GM19455 (cell line): ENCODE data around the gene RFK.
A peak's percentile ranks its signal among the peaks of the same experiment; 100 is the strongest.
"Not testable (repeated sequence)": the region's sequence is repeated elsewhere in the genome, so short reads cannot be mapped to it uniquely, and the experiment has no call there.

Experiments used
- ATAC-seq: cut with Tn5 transposase; IDR thresholded peaks from one replicate; pipeline ENCODE4 v1.9.1; 2021; ENCODE audit not compliant: unreplicated experiment

RFK gene

GRCh38 chr9:76394195-76394959 lies at the start of gene RFK:
RFK (minus strand) TSS chr9:76394426; CDS start chr9:76394171, 255 bp downstream.
- peak; percentile 74 for ATAC-seq

GRCh38 chr9:76443887-76444286 lies 49.7 kb upstream of the RFK start:
- no peak for ATAC-seq

GRCh38 chr9:76441551-76442322 lies 47.5 kb upstream of the RFK start:
- peak; percentile 65 for ATAC-seq

- ATAC-seq = peak; percentile 60
These were observed 44.8 kb upstream of the RFK start for GRCh38 chr9:76438841-76439588.

DNA sequence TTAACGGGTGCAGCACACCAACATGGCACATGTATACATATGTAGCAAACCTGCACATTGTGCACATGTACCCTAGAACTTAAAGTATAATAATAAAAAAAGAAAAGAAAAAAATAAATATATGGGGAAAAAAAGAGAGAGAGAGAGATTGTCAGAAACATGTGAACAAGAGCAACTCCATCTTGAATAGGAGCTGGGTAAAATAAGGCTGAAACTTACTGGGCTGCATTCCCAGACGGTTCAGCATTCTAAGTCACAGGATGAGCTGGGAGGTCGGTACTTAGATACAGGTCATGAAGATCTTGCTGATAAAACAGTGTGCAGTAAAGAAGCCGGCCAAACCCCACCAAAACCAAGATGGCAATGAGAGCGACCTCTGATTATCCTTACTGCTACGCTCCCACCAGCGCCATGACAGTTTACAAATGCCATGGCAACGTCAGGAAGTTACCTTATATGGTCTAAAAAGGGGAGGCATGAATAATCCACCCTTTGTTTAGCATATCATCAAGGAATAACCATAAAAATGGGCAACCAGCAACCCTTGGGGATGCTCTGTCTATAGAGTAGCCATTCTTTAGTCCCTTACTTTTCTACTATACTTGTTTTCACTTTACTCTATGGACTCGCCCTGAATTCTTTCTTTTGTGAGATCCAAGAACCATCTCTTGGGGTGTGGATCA lies 42.9 kb upstream of the RFK start:
- ATAC-seq = not testable (repeated sequence)

DNA sequence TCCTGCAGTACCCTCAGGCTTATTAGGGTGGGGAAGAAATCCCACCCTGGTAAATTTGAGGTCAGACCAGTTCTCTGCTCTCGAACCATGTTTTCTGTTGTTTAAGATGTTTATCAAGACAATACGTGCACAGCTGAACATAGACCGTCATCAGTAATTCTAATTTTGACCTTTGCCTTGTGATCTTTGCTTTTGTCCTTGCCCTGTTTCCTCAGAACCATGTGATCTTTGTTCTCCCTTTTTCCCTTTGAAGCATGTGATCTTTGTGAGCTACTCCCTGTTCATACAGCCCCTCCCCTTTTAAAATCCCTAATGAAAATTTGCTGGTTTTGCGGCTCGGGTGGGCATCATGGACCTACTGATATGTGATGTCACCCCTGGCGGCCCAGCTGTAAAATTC lies 40.7 kb upstream of the RFK start:
- not testable (repeated sequence) for ATAC-seq

DNA sequence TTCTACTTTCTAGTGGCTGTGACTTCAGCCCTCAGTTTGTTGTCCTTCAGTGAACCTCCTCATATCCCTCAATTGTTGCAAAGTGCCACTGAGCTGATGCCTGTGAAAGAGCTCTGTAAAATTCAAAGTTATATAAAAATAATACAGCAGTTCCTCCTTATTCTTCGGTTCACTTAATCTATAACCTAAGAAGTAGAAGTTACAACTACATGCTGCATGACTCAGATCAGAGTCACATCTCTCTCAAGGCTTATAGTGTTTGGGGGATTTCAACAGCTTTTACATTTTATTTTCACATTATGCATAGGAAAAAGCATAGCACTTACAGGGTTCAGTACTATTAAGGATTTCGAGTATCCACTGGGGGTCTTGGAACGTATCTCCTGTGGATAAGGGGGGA lies 39.6 kb upstream of the RFK start:
- no peak for ATAC-seq

- ATAC-seq = no peak
These were observed 39.2 kb upstream of the RFK start for GRCh38 chr9:76433406-76433805.

GRCh38 chr9:76431601-76432000 lies 37.4 kb upstream of the RFK start:
- ATAC-seq = no peak

GRCh38 chr9:76426807-76427419 lies 32.7 kb upstream of the RFK start:
- ATAC-seq = no peak

DNA sequence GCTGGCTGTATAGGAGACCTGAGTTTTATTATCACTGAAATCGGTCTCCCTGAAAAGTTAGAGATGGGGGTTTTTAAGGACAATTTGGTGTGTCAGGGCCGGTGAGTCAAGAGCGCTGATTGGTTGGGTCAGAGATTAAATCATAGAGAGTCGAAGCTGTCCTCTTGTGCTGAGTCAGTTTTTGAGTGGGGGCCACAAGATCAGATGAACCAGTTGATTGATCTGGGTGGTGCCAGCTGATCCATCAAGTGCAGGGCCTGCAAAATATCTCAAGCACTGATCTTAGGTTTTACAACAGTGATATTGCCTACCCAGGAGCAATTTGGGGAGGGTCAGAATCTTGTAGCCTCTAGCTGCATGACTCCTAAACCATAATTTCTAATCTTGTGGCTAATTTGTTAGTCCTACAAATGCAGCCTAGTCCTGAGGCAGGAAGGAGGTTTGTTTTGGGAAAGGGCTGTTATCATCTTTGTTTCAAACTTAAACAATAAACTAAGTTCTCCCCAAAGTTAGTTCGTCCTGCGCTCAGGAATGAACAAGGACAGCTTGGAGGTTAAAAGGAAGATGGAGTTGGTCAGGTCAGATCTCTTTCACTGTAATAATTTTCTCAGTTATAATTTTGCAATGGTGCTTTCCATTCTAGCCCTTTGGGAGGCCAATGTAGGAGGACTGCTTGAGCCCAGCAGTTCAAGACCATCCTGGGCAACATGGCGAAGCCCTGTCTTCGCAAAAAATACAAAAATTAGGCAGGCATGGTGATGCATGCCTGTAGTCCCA lies 31.6 kb upstream of the RFK start:
- ATAC-seq = no peak

DNA sequence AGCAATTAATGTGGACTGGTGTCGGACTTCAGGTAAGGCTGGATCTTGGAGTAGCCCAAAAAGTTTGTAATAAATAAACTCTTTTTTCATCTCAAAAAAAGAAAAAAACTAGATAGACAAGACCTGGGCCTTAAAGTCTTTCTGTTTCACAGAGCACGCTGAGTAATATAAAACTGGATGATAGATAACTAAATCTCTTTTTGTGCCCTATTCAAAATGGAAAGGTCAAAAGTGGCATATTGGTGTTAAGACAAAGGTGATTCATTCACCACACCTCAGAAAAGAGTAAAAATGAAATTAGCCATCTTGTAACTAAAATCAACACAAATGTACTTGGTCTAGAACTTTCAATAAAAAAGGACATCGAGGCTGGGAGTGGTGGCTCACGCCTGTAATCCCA lies 30.3 kb upstream of the RFK start:
- no peak for ATAC-seq

DNA sequence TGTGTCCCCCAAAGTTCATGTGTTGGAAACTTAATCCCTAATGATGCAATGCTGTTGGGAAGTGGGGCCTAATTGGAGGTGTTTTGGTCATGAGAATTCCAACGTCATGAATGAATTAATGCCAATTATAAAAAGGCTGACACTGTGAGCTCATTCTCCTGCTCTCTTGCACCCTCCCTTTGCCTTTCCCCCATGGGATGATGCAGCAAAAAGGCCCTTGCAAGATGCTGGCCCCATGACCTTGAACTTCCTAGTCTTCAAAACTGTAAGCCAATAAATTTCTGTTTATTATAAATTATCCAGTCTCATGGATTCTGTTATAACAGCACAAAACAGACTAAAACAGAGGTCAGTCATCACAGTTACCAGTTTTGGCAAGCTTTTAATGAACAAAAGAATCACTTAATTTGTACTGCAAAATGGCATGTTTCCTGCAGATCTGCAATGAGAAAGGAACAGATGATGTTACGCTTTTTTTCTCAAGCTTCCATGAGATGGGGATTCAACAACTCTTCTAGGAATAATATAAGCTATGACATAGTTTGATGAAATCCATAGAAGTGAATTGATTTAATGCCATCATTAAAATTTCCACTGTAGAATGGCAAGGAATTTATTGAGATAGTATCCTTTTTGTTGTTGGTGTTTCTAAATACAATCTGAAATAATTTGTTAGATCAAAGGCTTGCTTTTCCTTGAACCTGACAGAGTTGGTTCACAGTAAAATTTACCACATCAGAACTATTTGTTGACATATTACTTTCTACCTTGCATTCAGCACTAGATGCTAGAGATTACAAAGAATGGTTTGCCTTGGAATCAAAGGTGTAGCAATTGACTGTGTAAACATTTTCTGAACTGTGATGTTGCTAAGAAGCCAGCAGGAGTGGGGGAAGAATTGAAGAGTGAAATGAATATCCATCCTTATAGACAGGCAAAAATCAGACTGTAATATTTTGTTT lies 29.3 kb upstream of the RFK start:
- no peak for ATAC-seq

- no peak for ATAC-seq
These were observed 25.7 kb upstream of the RFK start for GRCh38 chr9:76419782-76420380.

DNA sequence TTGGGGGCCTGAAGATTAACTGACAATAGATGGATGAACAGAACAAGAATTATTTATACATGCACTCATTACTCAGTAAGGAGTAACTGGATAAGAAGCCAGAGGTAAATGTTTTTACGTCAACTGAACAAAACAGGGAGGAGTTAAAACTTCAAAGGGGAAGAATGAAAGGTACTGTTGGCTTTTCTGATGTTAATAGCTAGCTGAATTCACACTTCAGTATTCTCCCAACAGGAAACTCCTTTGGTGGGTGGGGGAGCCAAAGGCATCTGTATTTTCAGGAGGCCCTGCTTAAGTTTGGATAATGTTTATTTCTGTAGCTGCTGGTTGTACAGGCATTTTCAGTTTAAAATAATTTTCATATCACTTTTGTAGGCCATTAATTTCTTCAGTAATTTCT lies 23.2 kb upstream of the RFK start:
- ATAC-seq = no peak

GRCh38 chr9:76415731-76416130 lies 21.5 kb upstream of the RFK start:
- ATAC-seq = no peak

GRCh38 chr9:76415154-76415553 lies 20.9 kb upstream of the RFK start:
- ATAC-seq = no peak

GRCh38 chr9:76414661-76415060 lies 20.4 kb upstream of the RFK start:
- peak; percentile 60 for ATAC-seq
